ENCODE data around the gene EXOC3L1. TPM values are rescaled to one million over a fixed set of nuclear protein-coding genes. Genes with fewer than 3 reads are reported as not detected.

EXOC3L1 gene
- total and polyA plus RNA-seq, 12 donors: 1.8 to 8.8 (median 3.2) TPM

GRCh38 chr16:67213197-67214019 lies 23.5 kb upstream of the EXOC3L1 start:
- Histone ChIP-seq H3K36me3 (peaks cover 0 to 9% (median 0%) of the 10 kb centered on the region in 9 donors), H3K4me3 (no peak overlapping the region), H3K27ac (no peak overlapping the region), H3K4me1 (peaks cover 7 to 43% (median 37%) of the 10 kb centered on the region in 9 donors), H3K9me3 (no peaks in the 10 kb centered on the region), H3K27me3 (no peaks in the 10 kb centered on the region)
- intact Hi-C loops (cut with DNase I): no loop called here
- DNase-seq (no peak), ATAC-seq (no peak)
- WGBS, 2 donors: 67 to 75% methylated on average over 8 of the region's 8 CpGs
- no peak for TF ChIP-seq CTCF (IDR thresholded peaks at IDR 0.05)

GRCh38 chr16:67212766-67213165 lies 22.8 kb upstream of the EXOC3L1 start:
- ATAC-seq (no peak), DNase-seq (no peak)
- peaks cover 7 to 36% (median 31%) of the 10 kb centered on the region in 9 donors for H3K4me1 ChIP-seq
- H3K27me3 ChIP-seq: no peaks in the 10 kb centered on the region
- peaks cover 0 to 14% (median 0%) of the 10 kb centered on the region in 9 donors for H3K36me3 ChIP-seq
- no peak overlapping the region for H3K4me3 ChIP-seq
- no peaks in the 10 kb centered on the region for H3K9me3 ChIP-seq
- intact Hi-C loops (cut with DNase I): no loop called here
- TF ChIP-seq CTCF (IDR thresholded peaks at IDR 0.05): no peak
- H3K27ac ChIP-seq: no peak overlapping the region

- peaks cover 0 to 23% (median 0%) of the 10 kb centered on the region in 9 donors for H3K36me3 ChIP-seq
- H3K9me3 ChIP-seq: no peaks in the 10 kb centered on the region
- H3K4me3 ChIP-seq: no peak overlapping the region
- H3K27ac ChIP-seq: no peak overlapping the region
- H3K27me3 ChIP-seq: no peaks in the 10 kb centered on the region
- 78 to 80% methylated on average over 7 of the region's 7 CpGs for WGBS, 2 donors
- DNase-seq (no peak), ATAC-seq (no peak)
- H3K4me1 ChIP-seq: peaks cover 7 to 26% (median 21%) of the 10 kb centered on the region in 9 donors
- TF ChIP-seq CTCF (IDR thresholded peaks at IDR 0.05): no peak
- intact Hi-C loops (cut with DNase I): no loop called here
Observed at GRCh38 chr16:67211674-67212073, 21.7 kb upstream of the EXOC3L1 start.

- TF ChIP-seq CTCF (IDR thresholded peaks at IDR 0.05): no peak
- H3K9me3 ChIP-seq: no peaks in the 10 kb centered on the region
- H3K4me1 ChIP-seq: peaks cover 0 to 13% (median 10%) of the 10 kb centered on the region in 9 donors
- no peak overlapping the region for H3K4me3 ChIP-seq
- ATAC-seq (peak in 1 of 8 donors; percentile 7), DNase-seq (no peak)
- WGBS, 2 donors: 89 to 93% methylated on average over 23 to 25 of the region's 25 CpGs
- peaks cover 0 to 27% (median 0%) of the 10 kb centered on the region in 9 donors for H3K36me3 ChIP-seq
- no peak overlapping the region for H3K27ac ChIP-seq
- no peaks in the 10 kb centered on the region for H3K27me3 ChIP-seq
- intact Hi-C loops (cut with DNase I): no loop called here
Observed at GRCh38 chr16:67210069-67210937, 20.4 kb upstream of the EXOC3L1 start.

Measured in heart right ventricle (tissue), 16 donors.